Embryonic facial prominence (tissue), 1 donor: Measurements from ENCODE around the gene CST6.

Source experiments
- DNase-seq: peaks from one replicate; pipeline ENCODE4 v3.0.0-alpha.2; 2016; ENCODE audit errors: extremely low spot score

CST6 gene

GRCh38 chr11:66011785-66012303 is at the start of gene CST6:
CST6 (plus strand) TSS chr11:66012008; CDS start chr11:66012045, 37 bp downstream.
- no peak for DNase-seq

- DNase-seq = no peak
Observed at GRCh38 chr11:65962141-65962564, 49.7 kb upstream of the CST6 start.

GRCh38 chr11:65964906-65965305 is 46.9 kb upstream of the CST6 start:
- no peak for DNase-seq

- no peak for DNase-seq
Observed at GRCh38 chr11:65965986-65966762, 45.6 kb upstream of the CST6 start.

- DNase-seq = no peak
Observed at GRCh38 chr11:65967329-65967934, 44.4 kb upstream of the CST6 start.

GRCh38 chr11:65968600-65969482 is 43.0 kb upstream of the CST6 start:
- no peak for DNase-seq

GRCh38 chr11:65972116-65972515 is 39.7 kb upstream of the CST6 start:
- no peak for DNase-seq

- no peak for DNase-seq
Observed at GRCh38 chr11:65973439-65974110, 38.2 kb upstream of the CST6 start.

- DNase-seq = no peak
Observed at GRCh38 chr11:65975771-65976170, 36.0 kb upstream of the CST6 start.

GRCh38 chr11:65976216-65977176 is 35.3 kb upstream of the CST6 start:
- DNase-seq = no peak

GRCh38 chr11:65977621-65978390 is 34.0 kb upstream of the CST6 start:
- DNase-seq = no peak

GRCh38 chr11:65978391-65979238 is 33.2 kb upstream of the CST6 start:
- DNase-seq = no peak

GRCh38 chr11:65979261-65979759 is 32.5 kb upstream of the CST6 start:
- DNase-seq = no peak

- no peak for DNase-seq
Observed at GRCh38 chr11:65981101-65981740, 30.6 kb upstream of the CST6 start.

- DNase-seq = no peak
Observed at GRCh38 chr11:65981972-65982823, 29.6 kb upstream of the CST6 start.

GRCh38 chr11:65982824-65983588 is 28.8 kb upstream of the CST6 start:
- no peak for DNase-seq
